GM23248 (cell line): ENCODE data around the gene PCDHGB3.

Source experiments
- EZH2 ChIP-seq: fragments of 200-600 bp; sonication (generic); IDR thresholded peaks from 2 replicates; pipeline ENCODE4 v1.6.1; 2018; ENCODE audit warnings: antibody characterized with exemption, mild to moderate bottlenecking; ENCODE audit not compliant: insufficient read depth, poor library complexity, severe bottlenecking
- EZH2phosphoT487 ChIP-seq: fragments of 200-600 bp; sonication (generic); IDR thresholded peaks from 2 replicates; pipeline ENCODE4 v1.6.1; 2018; ENCODE audit warnings: antibody characterized with exemption, moderate library complexity, mild to moderate bottlenecking, low read depth; ENCODE audit not compliant: insufficient read depth

DNA sequence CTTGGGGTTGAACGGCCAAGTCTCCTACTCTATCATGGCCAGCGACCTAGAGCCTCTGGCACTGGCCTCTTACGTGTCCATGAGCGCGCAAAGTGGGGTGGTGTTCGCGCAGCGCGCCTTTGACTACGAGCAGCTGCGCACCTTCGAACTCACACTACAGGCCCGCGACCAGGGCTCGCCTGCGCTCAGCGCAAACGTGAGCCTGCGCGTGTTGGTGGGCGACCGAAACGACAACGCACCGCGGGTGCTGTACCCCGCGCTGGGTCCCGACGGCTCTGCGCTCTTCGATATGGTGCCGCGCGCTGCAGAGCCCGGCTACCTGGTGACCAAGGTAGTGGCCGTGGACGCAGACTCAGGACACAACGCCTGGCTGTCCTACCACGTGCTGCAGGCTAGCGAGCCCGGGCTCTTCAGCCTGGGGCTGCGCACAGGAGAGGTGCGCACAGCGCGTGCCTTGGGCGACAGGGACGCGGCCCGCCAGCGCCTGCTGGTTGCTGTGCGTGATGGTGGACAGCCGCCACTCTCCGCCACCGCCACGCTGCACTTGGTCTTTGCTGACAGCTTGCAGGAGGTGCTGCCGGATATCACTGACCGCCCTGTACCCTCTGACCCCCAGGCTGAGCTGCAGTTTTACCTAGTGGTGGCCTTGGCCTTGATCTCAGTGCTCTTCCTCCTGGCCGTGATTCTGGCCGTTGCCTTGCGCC, 29.7 kb downstream of the PCDHGB3 start:
- TF ChIP-seq EZH2 = no peak
- TF ChIP-seq EZH2phosphoT487 = no peak
